NB4 (cell line): ENCODE data around the gene LCTL.

Experiments used
- DNase-seq: peaks from one replicate; pipeline ENCODE4 v3.0.0; 2010; ENCODE audit warnings: low read depth
- H3K4me3 ChIP-seq: one replicate; pipeline ENCODE4 v1.5.1; 2011; ENCODE audit warnings: mild to moderate bottlenecking, low read depth, low read length, moderate library complexity
- MYC ChIP-seq: IDR thresholded peaks from 2 replicates; pipeline ENCODE4 v1.6.1; 2011; ENCODE audit warnings: low read depth, low read length
- POLR2A ChIP-seq: IDR thresholded peaks from 2 replicates; pipeline ENCODE4 v1.6.1; 2011; ENCODE audit warnings: mild to moderate bottlenecking; ENCODE audit not compliant: insufficient read length; ENCODE audit errors: extremely low read depth
- TF ChIP-seq, protein P1 (sequence below): IDR thresholded peaks from 2 replicates; pipeline ENCODE4 v1.6.1; 2011; ENCODE audit warnings: low read depth, low read length
- TF ChIP-seq, protein P2 (sequence below): IDR thresholded peaks from one replicate; pipeline ENCODE4 v1.5.1; 2012; ENCODE audit warnings: low read depth, low read length

Gene LCTL, protein sequence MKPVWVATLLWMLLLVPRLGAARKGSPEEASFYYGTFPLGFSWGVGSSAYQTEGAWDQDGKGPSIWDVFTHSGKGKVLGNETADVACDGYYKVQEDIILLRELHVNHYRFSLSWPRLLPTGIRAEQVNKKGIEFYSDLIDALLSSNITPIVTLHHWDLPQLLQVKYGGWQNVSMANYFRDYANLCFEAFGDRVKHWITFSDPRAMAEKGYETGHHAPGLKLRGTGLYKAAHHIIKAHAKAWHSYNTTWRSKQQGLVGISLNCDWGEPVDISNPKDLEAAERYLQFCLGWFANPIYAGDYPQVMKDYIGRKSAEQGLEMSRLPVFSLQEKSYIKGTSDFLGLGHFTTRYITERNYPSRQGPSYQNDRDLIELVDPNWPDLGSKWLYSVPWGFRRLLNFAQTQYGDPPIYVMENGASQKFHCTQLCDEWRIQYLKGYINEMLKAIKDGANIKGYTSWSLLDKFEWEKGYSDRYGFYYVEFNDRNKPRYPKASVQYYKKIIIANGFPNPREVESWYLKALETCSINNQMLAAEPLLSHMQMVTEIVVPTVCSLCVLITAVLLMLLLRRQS

DNA sequence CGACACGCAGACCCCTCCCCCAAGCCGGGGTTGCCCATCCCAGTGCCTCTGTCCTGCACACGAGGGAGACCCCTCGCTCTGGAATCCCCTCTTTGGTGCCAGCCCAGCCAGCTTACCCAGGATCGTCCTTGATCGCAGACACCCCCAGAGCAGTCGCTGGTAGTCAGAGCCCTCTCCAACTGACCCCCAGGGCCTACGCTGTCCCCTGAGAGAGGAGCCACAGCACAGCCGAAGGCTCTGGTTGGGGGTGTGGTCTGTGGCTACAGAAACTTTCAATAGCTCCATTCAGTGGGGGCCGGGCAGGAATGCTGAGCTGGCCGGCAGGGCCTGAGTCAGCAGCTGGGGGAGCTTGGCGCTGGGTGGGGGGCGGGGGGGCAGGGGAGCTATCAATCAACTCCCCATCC is at the start of gene LCTL:
Gene LCTL, minus strand, starts transcription at position 258 of the 404 bp plus-strand sequence. CDS start 633 bp downstream, outside the sequence.
- TF ChIP-seq POLR2A = no peak
- TF ChIP-seq, protein P1, sequence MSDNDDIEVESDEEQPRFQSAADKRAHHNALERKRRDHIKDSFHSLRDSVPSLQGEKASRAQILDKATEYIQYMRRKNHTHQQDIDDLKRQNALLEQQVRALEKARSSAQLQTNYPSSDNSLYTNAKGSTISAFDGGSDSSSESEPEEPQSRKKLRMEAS = no peak
- TF ChIP-seq, protein P2, sequence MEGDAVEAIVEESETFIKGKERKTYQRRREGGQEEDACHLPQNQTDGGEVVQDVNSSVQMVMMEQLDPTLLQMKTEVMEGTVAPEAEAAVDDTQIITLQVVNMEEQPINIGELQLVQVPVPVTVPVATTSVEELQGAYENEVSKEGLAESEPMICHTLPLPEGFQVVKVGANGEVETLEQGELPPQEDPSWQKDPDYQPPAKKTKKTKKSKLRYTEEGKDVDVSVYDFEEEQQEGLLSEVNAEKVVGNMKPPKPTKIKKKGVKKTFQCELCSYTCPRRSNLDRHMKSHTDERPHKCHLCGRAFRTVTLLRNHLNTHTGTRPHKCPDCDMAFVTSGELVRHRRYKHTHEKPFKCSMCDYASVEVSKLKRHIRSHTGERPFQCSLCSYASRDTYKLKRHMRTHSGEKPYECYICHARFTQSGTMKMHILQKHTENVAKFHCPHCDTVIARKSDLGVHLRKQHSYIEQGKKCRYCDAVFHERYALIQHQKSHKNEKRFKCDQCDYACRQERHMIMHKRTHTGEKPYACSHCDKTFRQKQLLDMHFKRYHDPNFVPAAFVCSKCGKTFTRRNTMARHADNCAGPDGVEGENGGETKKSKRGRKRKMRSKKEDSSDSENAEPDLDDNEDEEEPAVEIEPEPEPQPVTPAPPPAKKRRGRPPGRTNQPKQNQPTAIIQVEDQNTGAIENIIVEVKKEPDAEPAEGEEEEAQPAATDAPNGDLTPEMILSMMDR = no peak
- TF ChIP-seq MYC = no peak
- H3K4me3 ChIP-seq = no peak within 1 kb of the TSS
- no peak for DNase-seq

DNA sequence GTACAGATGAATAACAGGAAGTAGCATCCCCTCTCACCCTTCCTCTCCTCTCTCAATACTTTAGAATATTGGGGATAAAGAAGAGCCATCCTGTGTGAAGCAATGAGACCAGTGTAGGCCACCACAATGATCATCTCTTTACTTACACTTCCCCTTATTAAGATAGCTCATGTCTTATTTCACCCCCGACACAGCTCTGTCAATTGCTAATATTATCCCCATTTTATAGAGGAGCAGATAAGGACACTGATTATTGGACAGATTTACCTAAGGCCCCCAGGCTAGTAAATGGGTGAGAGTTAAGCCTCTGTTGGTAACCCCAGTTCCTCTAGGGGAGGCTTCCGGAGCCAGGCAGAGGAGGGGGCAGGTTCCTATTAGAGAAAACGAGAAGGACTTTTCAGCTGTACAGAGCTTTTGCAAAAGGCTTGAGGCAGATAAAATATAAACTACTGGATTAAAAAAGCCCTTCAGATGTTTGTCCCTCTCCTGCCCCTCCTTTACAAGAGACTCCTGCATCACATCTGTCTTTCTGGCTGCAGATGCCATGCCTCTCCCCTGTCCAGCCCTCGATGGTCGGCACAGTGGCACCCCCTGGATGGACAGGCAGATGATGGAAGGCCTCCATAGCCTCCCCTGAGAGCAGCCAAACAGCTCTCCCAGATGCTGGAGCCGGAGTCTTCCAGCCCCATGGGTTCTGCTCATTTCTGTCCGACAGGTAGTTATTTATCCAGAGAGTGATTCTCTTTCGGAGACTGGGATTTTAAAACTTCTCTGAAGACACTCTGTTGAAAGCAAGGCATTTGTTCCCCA is 49.4 kb upstream of the LCTL start:
- TF ChIP-seq POLR2A (no peak), MYC (no peak)
- TF ChIP-seq, protein P1 = no peak
- TF ChIP-seq, protein P2 = no peak
- DNase-seq = peak; percentile 66
- H3K4me3 ChIP-seq = no peak overlapping the region

DNA sequence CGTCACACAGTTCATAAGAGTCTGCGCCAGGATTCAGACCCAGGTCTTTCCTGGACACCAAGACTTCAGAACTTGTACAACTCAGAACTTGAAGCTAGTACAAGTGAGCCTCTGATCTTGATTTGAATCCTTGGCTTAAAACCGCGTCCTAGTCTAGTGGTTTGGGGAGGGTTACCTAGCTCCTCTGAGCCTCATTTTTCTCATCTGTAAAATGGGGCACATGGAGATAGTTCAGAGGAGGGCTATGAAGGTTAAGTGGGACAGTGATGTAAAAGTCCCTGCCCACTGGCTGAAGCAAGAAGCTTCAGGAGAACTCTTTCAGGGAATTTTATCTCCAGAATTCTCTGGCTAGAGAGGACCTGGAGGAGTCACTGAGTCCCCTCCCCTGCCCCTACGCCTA is 48.7 kb upstream of the LCTL start:
- TF ChIP-seq, protein P1 = no peak
- TF ChIP-seq, protein P2 = no peak
- no peak for TF ChIP-seq MYC
- TF ChIP-seq POLR2A = no peak
- no peak overlapping the region for H3K4me3 ChIP-seq
- no peak for DNase-seq

DNA sequence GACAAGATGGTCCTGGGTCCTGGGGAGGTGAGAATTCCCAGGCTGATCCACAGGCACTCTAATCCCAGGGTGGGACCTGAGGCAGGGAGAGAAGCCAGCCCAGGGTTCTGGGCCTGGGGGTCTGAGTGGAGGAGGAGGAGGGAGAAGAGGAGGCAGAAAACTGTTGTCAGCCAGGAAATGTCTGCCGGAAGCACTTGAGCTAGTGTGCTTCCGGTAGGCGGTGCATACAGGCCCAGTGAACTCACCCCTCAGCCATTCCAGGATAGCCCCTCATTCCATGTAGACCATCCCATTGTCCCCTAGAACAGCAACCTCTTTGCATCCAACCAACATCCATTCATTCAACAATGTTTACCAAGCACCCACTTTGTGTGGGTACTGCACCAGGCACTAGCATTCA is 47.9 kb upstream of the LCTL start:
- no peak for TF ChIP-seq POLR2A
- TF ChIP-seq, protein P2 = no peak
- TF ChIP-seq, protein P1 = no peak
- no peak for TF ChIP-seq MYC
- no peak overlapping the region for H3K4me3 ChIP-seq
- no peak for DNase-seq

DNA sequence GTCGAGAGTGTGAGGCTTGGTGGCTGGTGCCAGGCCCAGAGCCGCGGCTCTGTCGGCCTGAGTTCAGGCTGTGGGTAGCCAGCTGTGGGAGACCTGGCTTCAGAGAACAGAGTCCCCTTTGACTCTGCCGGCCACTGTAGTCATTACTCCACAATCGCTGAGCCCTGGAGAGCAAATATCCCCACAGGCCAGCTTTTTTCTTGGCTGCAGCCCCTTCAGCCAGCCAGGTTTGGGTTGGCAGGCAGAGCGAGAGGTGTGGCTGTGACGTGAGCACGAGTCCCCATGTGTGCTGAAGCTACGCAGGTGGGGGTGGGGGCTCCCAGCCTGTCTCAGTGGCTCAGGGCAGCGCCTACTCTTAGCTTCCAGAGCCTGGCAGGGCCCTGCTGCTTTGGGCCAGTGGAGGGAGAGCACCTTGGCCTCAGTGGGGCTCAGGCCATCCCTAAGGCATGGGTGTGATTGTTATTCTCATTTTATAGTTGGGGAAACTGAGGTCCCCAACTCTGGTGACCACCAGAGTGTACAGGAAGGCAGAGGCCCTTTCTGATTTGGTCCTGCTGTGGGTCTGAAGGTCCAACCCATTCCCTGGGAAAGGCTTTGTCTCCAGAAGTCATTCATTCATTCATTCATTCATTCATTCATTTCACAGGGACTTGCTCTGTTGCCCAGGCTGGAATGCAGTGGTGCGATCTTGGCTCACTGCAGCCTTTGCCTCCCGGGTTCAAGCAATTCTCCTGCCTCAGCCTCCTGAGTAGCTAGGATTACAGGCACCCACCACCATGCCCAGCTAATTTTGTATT is 45.7 kb upstream of the LCTL start:
- DNase-seq = no peak
- H3K4me3 ChIP-seq = no peak overlapping the region
- TF ChIP-seq, protein P1 = no peak
- TF ChIP-seq, protein P2 = no peak
- TF ChIP-seq MYC (no peak), POLR2A (no peak)
